ENCODE results near the gene RFX7.

GRCh38 chr15:56064152-56064551, 179.5 kb downstream of the RFX7 start:
- TF ChIP-seq CTCF (IDR thresholded peaks at IDR 0.05; ENCODE audit: borderline replicate concordance, extremely low read depth, low read length, poor library complexity, severe bottlenecking) = no peak
- no peak for TF ChIP-seq EZH2 (IDR thresholded peaks at IDR 0.05; ENCODE audit: borderline replicate concordance, low read depth, low read length, severe bottlenecking)

All from DND-41 (cell line).